Right forelimb (tissue), 1 donor: Measurements from ENCODE around the gene PEPD.
A peak's percentile ranks its signal among the peaks of the same experiment; 100 is the strongest.

Source experiments
- DNase-seq: peaks from one replicate; pipeline ENCODE4 v3.0.0-alpha.2; 2018

Gene PEPD

DNA sequence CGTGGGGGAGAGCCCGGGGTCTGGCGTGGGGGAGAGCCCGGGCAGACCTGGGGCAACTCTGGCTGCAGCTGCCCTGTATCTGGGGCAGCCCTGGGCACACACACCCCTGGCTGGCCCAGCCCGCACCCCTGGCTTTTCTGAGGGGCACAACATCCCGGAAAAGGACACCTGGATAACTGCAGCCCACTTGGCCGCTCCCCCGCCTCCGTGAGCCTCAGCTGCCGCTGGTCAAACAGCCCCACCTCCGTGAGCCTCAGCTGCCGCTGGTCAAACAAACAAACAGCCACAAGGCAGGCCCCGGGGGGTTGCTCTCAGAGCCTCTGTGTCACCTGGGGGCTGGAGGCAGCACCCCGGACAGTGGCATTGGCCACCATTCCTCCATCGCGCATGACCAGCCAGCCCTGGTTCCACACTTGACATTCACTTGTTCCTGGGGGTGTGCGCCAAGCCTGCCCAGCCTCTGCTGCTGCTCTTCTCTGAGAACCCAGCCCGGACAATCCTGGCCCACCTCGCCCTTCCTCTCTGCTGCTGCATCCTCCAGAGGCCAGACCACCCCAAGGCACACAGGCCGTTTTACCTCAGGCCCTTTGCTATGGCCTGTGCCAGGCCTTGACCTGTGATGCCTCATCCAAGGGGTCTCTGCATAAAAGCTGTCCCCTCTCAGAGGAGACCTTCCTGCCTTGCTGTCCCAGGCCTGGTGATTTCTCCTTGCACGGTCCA lies 128.1 kb downstream of the PEPD start:
- no peak for DNase-seq

DNA sequence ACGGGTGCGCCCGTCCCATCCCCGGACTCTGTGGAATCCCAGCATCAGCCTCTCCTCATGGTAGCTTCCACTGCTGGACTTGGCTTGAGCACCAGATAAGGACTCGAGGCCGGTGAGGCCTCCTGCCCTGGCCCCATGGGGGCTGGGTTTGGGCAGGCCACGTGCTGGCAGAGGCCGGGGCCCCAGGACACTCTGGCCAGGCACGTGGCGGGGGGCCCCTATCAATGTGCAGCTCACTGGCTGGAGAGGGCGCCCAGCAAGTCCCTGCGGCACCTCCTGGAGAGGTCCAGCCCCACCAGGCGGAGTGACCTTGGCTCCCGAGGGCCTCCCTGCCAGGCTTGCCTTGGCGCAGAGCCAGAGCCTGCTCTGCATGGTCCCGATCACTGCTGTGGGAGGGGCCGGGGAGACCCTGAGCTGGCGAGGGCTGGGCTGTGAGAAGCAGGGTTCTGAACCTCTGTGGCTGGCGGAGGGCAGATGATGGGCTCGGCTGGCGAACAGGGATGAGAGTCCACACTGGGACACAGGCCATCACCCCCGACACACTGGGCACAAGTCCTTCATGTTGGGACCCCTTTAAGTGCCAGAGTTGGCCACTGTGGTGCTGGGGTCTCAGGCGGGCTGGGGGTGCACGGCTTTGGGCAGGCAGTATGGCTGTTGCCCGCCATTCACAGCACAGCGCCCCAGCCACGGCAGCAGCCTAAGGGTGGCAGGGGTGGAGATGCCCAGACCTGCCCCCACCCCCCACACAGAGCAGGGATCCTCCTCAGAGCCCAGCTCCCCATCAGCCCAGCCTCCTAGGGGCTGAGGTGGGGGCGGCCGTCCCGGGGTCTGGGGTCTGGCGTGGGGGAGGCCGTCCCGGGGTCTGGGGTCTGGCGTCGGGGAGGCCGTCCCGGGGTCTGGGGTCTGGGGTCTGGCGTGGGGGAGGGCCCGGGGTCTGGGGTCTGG lies 129.0 kb downstream of the PEPD start:
- peak; percentile 50 for DNase-seq

DNA sequence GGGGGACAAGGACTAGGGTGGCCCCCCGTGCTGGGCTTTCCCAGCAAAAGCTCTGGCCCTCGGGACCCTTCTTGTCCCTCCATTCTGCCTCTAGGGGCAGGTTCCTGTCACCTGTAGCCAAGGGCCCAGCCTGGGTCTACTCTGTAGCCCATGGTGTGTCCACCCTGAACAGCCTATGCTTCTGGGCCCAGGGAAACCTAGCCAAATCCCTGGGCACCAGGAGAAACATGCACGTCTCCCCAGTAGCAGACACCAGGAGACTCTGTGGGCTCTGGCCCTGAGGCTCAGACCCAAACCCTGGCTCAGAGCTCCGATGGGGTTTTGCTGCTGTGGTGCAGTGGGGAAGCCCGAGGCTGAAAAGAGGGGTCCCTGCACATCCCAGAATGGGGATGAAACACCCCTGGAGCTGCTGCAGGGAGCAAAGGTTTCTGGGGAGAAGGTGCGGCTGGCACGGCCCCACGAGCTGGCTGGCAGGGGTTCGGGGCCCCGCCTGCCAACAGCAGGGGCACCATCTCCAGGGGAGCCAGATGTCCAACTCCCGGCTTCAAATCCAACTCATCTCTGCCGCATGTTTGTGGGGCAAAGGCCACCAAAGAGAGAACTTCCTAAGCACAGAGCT lies 129.9 kb downstream of the PEPD start:
- DNase-seq, result peak; percentile 43

DNA sequence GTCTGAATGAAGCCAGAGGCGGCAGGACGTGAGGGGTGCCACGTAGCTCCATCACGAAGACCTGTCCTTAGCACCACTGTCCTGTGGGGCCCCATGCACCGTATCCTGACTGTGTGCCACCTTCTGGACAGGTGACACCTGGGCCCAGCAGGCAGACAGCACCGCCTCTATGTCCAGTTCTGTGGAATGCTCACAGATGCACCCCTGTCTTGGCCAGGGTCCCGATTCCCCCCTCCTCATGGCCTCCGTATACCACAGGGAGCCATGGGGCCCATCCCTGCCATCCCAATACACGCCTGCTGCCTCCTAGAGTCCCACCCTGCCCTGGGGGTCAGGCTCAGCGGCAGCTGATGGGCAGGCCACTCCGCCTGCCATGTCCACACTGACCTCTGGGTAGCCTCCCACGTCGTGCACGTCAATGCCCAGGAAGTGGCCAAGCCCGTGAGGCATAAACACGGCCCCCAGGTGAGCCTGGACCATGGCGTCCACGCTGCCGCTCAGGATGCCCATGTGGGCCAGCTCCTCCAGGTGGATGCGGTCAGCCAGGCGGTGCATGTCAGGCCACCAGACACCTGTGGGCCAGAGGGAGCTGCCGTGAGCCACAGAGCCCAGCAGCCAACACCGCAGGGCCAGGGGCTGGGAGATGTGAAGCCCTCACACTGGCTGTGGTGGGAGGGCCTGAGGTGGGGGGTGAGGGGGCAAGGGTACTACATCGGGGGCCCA lies 130.5 kb downstream of the PEPD start:
- DNase-seq, result no peak

GRCh38 chr19:33390101-33390907 lies 131.3 kb downstream of the PEPD start:
- peak; percentile 73 for DNase-seq

DNA sequence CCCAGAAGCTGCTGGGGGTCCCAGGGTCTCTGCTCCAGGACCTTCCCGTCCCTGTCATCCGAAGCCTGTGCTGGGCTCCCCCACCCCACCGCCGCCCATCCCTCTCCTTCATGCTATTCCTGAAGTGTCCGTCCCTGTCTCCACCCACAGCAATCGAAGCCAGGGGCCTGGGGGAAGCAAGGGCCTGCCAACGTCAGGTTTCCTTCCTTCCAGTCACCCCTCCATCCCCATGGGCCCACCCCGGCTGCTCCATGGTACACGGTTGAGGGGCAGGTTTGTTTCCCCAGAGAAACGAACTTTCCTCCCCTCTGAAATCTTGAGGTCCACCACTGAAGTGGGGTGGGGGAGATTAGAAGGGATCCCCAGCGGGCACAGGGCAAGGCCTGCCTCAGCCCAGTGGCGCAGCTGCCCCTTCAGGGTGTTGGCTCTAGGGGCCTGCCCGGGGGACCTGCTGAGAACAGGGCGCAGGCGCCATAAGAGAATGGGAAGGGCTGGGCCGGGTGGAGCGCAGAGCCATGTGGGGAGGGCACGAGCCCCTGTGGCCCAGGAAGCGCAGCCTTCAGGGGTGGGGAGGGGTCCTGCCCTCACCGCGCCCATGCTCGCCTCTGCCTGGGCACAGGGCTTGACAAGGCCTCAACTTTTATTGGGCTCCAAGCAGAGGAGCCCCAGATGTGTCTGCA lies 132.0 kb downstream of the PEPD start:
- peak; percentile 46 for DNase-seq

GRCh38 chr19:33388725-33389420 lies 132.7 kb downstream of the PEPD start:
- peak; percentile 62 for DNase-seq

DNA sequence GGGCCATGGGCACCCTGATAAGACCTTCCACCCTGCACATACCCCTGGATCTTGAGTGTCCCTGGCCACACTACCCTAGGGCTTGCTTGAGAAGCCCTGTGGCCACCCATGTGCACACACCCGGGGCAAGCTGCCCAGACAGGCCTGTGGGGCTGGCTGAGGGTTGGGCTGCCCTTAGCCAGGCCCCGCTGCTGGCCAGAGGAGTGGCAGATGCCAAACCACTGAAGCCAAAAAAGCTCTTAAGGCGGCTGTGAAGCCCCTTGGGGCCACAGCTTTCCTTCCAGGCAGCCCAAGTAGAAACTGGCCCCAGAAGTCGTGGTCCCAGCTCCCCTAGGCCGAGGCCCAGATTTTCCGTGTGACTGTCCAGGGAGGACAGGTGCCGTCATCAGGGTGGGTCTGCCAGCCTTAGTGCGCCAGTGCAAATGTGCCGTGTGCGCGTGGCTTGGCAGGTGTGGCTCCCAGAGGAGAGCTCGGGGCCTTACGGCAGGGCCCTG lies 133.3 kb downstream of the PEPD start:
- DNase-seq, result peak; percentile 48

- DNase-seq, result no peak
Observed at GRCh38 chr19:33387351-33388230, 134.0 kb downstream of the PEPD start.

- DNase-seq, result peak; percentile 40
Observed at GRCh38 chr19:33386361-33386858, 135.2 kb downstream of the PEPD start.

DNA sequence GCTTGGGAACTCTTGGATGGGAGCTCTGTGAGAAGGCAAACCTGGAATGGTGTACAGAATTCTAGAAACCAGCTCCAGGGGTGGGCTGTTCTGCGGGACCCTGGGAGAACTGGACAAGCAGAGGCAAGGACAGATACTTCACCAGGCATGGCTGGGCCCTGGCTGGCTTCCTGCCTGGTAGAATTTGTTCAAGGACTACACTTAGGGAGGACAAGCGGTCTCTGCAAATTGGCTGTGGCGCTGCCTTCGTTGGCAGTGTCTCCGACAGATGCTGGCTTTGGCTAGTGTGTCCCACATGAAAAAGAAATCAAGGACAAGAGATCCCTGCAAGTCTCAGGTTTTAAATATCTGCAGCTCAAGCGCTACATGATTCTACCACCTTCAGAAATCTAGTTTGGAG lies 135.6 kb downstream of the PEPD start:
- no peak for DNase-seq

DNA sequence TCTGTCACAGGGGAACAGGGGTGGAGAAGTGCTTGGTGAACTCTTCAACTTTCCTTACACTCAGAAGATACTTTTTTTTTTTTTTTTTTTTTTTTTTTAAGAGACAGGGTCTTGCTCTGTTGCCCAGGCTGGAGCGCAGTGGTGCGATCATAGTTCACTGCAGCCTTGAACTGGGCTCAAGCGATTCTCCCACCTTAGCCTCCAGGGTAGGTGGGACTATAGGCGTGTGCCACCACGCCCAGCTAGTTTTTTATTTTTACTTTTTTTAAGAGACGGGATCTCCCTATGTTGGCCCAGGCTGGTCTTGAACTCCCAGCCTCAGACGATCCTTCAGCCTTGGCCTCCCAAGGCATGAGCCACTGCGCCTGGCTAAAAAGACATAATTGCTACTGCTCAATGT lies 136.6 kb downstream of the PEPD start:
- DNase-seq, result no peak

GRCh38 chr19:33383720-33384292 lies 137.8 kb downstream of the PEPD start:
- no peak for DNase-seq

DNA sequence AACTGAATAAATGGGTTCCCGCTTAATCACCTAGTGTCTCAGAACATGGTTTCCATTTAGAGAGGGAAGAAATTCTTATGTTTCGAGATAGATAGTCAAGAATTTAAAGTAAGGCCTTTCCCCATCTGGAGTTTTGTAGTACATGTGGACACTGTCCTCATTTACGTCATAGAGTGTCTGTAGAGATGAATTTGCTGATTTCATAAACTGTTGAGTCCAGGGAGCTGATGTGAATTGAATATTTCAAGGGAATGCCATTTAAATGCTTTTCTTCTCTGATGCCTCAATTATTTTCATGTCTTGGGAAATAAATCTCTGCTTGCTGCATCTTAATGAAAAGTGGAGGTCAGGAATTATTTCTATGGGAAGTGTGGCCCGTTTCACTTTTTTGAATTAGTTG lies 138.6 kb downstream of the PEPD start:
- DNase-seq, result no peak

- no peak for DNase-seq
Observed at GRCh38 chr19:33382006-33382405, 139.6 kb downstream of the PEPD start.

GRCh38 chr19:33381101-33381500 lies 140.5 kb downstream of the PEPD start:
- DNase-seq, result no peak

DNA sequence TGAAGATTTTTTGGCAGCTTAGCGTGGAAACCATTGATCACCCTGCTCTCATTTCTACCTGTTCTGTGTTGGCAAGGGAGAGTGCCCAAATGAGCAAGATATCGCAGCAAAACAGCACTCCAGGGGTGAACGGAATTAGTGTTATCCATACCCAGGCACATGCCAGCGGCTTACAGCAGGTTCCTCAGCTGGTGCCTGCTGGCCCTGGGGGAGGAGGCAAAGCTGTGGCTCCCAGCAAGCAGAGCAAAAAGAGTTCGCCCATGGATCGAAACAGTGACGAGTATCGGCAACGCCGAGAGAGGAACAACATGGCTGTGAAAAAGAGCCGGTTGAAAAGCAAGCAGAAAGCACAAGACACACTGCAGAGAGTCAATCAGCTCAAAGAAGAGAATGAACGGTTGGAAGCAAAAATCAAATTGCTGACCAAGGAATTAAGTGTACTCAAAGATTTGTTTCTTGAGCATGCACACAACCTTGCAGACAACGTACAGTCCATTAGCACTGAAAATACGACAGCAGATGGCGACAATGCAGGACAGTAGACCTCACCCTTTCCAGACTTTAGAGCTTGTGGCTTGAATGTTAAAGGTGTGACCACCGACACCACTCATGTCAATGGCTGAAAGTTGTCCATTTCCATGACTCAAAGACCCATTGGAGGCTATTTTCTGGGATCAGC lies 142.3 kb downstream of the PEPD start:
- DNase-seq, result no peak
